ENCODE results near the gene HCN4. TPM values are rescaled to one million over a fixed set of nuclear protein-coding genes. Genes with fewer than 3 reads are reported as not detected.

The HCN4 gene
- total RNA-seq, 5 donors from 2014 or later (not counting 1 experiment from before 2014, with no cell fraction given), result not detected

- DNase-seq (no peak), ATAC-seq (replicated peaks in 1 of 4) (no peak)
- Mint-ChIP-seq H3K9me3 (no peaks in the 10 kb centered on the region), H3K27ac (no peak overlapping the region), H3K4me3 (no peak overlapping the region), H3K4me1 (peaks cover 0 to 4% (median 0%) of the 10 kb centered on the region in 3 donors), H3K27me3 (peaks cover 8 to 21% of the 10 kb centered on the region in 2 donors), H3K36me3 (no peaks in the 10 kb centered on the region)
- CTCF ChIA-PET, result no interaction called here
- Histone ChIP-seq H3K36me3 (ENCODE audit: control insufficient read depth in 2 of 2, extremely low read depth in 1 of 2, insufficient read depth in 1 of 2, low read length in 1 of 2) (no peaks in the 10 kb centered on the region), H3K9me3 (no peaks in the 10 kb centered on the region), H3K4me3 (ENCODE audit: control insufficient read depth in 1 of 2, extremely low read depth in 1 of 2, low read length in 1 of 2) (no peak overlapping the region), H3K27ac (ENCODE audit: low read length) (no peak overlapping the region), H3K4me1 (ENCODE audit: control insufficient read depth in 1 of 2, extremely low read depth in 1 of 2, insufficient read depth in 2 of 2, low read length in 2 of 2) (no peaks in the 10 kb centered on the region), H3K27me3 (replicated peaks in 1 of 2; ENCODE audit: control insufficient read depth in 2 of 2, extremely low read depth in 1 of 2, insufficient read depth in 2 of 2, low read length in 1 of 2) (peaks cover 0 to 14% of the 10 kb centered on the region in 2 experiments)
- POLR2A ChIA-PET, result no interaction called here
- 80% methylated on average over 17 of the region's 19 CpGs for WGBS (ENCODE audit: insufficient coverage)
Observed at GRCh38 chr15:73331991-73332925, 36.5 kb downstream of the HCN4 start.

- Histone ChIP-seq H3K36me3 (ENCODE audit: control insufficient read depth in 2 of 2, extremely low read depth in 1 of 2, insufficient read depth in 1 of 2, low read length in 1 of 2) (no peaks in the 10 kb centered on the region), H3K27me3 (replicated peaks in 1 of 2; ENCODE audit: control insufficient read depth in 2 of 2, extremely low read depth in 1 of 2, insufficient read depth in 2 of 2, low read length in 1 of 2) (peaks cover 0 to 15% of the 10 kb centered on the region in 2 experiments), H3K4me3 (ENCODE audit: control insufficient read depth in 1 of 2, extremely low read depth in 1 of 2, low read length in 1 of 2) (no peak overlapping the region), H3K4me1 (ENCODE audit: control insufficient read depth in 1 of 2, extremely low read depth in 1 of 2, insufficient read depth in 2 of 2, low read length in 2 of 2) (no peaks in the 10 kb centered on the region), H3K9me3 (no peaks in the 10 kb centered on the region), H3K27ac (ENCODE audit: low read length) (no peak overlapping the region)
- Mint-ChIP-seq H3K27ac (no peak overlapping the region), H3K27me3 (peaks cover 4 to 15% of the 10 kb centered on the region in 2 donors), H3K9me3 (no peaks in the 10 kb centered on the region), H3K4me1 (peaks cover 0 to 4% (median 0%) of the 10 kb centered on the region in 3 donors), H3K36me3 (no peaks in the 10 kb centered on the region), H3K4me3 (no peak overlapping the region)
- DNase-seq (no peak), ATAC-seq (replicated peaks in 1 of 4) (no peak)
- POLR2A ChIA-PET, result no interaction called here
- CTCF ChIA-PET, result no interaction called here
- 73% methylated on average over 3 of the region's 5 CpGs for WGBS (ENCODE audit: insufficient coverage)
Observed at GRCh38 chr15:73331501-73331900, 37.3 kb downstream of the HCN4 start.

GRCh38 chr15:73330206-73331051 is 38.3 kb downstream of the HCN4 start:
- peaks cover 0 to 3% of the 10 kb centered on the region in 2 experiments for H3K4me1 ChIP-seq (ENCODE audit: control insufficient read depth in 1 of 2, extremely low read depth in 1 of 2, insufficient read depth in 2 of 2, low read length in 2 of 2)
- Mint-ChIP-seq H3K4me3 (no peak overlapping the region), H3K4me1 (peaks cover 0 to 4% (median 0%) of the 10 kb centered on the region in 3 donors), H3K27ac (no peak overlapping the region), H3K36me3 (no peaks in the 10 kb centered on the region), H3K27me3 (peaks cover 3 to 14% of the 10 kb centered on the region in 2 donors), H3K9me3 (no peaks in the 10 kb centered on the region)
- H3K4me3 ChIP-seq (ENCODE audit: control insufficient read depth in 1 of 2, extremely low read depth in 1 of 2, low read length in 1 of 2), result no peak overlapping the region
- POLR2A ChIA-PET, result no interaction called here
- no peak for ATAC-seq (replicated peaks in 1 of 4)
- H3K36me3 ChIP-seq (ENCODE audit: control insufficient read depth in 2 of 2, extremely low read depth in 1 of 2, insufficient read depth in 1 of 2, low read length in 1 of 2), result no peaks in the 10 kb centered on the region
- H3K9me3 ChIP-seq, result no peaks in the 10 kb centered on the region
- H3K27me3 ChIP-seq (replicated peaks in 1 of 2; ENCODE audit: control insufficient read depth in 2 of 2, extremely low read depth in 1 of 2, insufficient read depth in 2 of 2, low read length in 1 of 2), result peaks cover 0 to 15% of the 10 kb centered on the region in 2 experiments
- DNase-seq, result no peak
- H3K27ac ChIP-seq (ENCODE audit: low read length), result no peak overlapping the region
- 73% methylated on average over 4 of the region's 15 CpGs for WGBS (ENCODE audit: insufficient coverage)
- CTCF ChIA-PET, result no interaction called here

GRCh38 chr15:73329501-73330200 is 39.1 kb downstream of the HCN4 start:
- H3K9me3 ChIP-seq, result no peaks in the 10 kb centered on the region
- Mint-ChIP-seq H3K4me1 (peaks cover 0 to 4% (median 0%) of the 10 kb centered on the region in 3 donors), H3K4me3 (no peak overlapping the region), H3K9me3 (no peaks in the 10 kb centered on the region), H3K27ac (no peak overlapping the region), H3K36me3 (no peaks in the 10 kb centered on the region), H3K27me3 (peaks cover 3 to 14% of the 10 kb centered on the region in 2 donors)
- ChIA-PET CTCF (no interaction called here), POLR2A (no interaction called here)
- 76% methylated on average over 10 of the region's 21 CpGs for WGBS (ENCODE audit: insufficient coverage)
- H3K27ac ChIP-seq (ENCODE audit: low read length), result no peak overlapping the region
- H3K4me1 ChIP-seq (ENCODE audit: control insufficient read depth in 1 of 2, extremely low read depth in 1 of 2, insufficient read depth in 2 of 2, low read length in 2 of 2), result peaks cover 0 to 7% of the 10 kb centered on the region in 2 experiments
- H3K4me3 ChIP-seq (ENCODE audit: control insufficient read depth in 1 of 2, extremely low read depth in 1 of 2, low read length in 1 of 2), result no peak overlapping the region
- DNase-seq, result no peak
- H3K27me3 ChIP-seq (replicated peaks in 1 of 2; ENCODE audit: control insufficient read depth in 2 of 2, extremely low read depth in 1 of 2, insufficient read depth in 2 of 2, low read length in 1 of 2), result peaks cover 0 to 21% of the 10 kb centered on the region in 2 experiments
- ATAC-seq (replicated peaks in 1 of 4), result no peak
- H3K36me3 ChIP-seq (ENCODE audit: control insufficient read depth in 2 of 2, extremely low read depth in 1 of 2, insufficient read depth in 1 of 2, low read length in 1 of 2), result no peaks in the 10 kb centered on the region

- Mint-ChIP-seq H3K4me1 (peaks cover 0 to 4% (median 0%) of the 10 kb centered on the region in 3 donors), H3K27ac (no peak overlapping the region), H3K27me3 (peaks cover 3 to 14% of the 10 kb centered on the region in 2 donors), H3K36me3 (no peaks in the 10 kb centered on the region), H3K9me3 (no peaks in the 10 kb centered on the region), H3K4me3 (no peak overlapping the region)
- WGBS (ENCODE audit: insufficient coverage), result 87% methylated on average over 8 of the region's 10 CpGs
- ChIA-PET CTCF (no interaction called here), POLR2A (interaction anchor here in 1 of 2 donors (0.7 kb wide), 1 partner anchor 540 kb away, joined by 3 read pairs; no protein-coding TSS in a partner anchor)
- Histone ChIP-seq H3K36me3 (ENCODE audit: control insufficient read depth in 2 of 2, extremely low read depth in 1 of 2, insufficient read depth in 1 of 2, low read length in 1 of 2) (no peaks in the 10 kb centered on the region), H3K4me1 (ENCODE audit: control insufficient read depth in 1 of 2, extremely low read depth in 1 of 2, insufficient read depth in 2 of 2, low read length in 2 of 2) (peaks cover 0 to 7% of the 10 kb centered on the region in 2 experiments), H3K27me3 (replicated peaks in 1 of 2; ENCODE audit: control insufficient read depth in 2 of 2, extremely low read depth in 1 of 2, insufficient read depth in 2 of 2, low read length in 1 of 2) (peaks cover 0 to 28% of the 10 kb centered on the region in 2 experiments), H3K9me3 (no peaks in the 10 kb centered on the region), H3K27ac (ENCODE audit: low read length) (no peak overlapping the region), H3K4me3 (ENCODE audit: control insufficient read depth in 1 of 2, extremely low read depth in 1 of 2, low read length in 1 of 2) (no peak overlapping the region)
- DNase-seq (no peak), ATAC-seq (replicated peaks in 1 of 4) (no peak)
Observed at GRCh38 chr15:73328981-73329380, 39.8 kb downstream of the HCN4 start.

All from T-cell (primary cell).